Measurements from ENCODE around the gene PLTP. TPM values are rescaled to one million over a fixed set of nuclear protein-coding genes. Genes with fewer than 3 reads are reported as not detected.

PLTP gene
- total and polyA plus RNA-seq, 2 experiments from 2014 or later: 71.7 to 99.6 TPM

DNA sequence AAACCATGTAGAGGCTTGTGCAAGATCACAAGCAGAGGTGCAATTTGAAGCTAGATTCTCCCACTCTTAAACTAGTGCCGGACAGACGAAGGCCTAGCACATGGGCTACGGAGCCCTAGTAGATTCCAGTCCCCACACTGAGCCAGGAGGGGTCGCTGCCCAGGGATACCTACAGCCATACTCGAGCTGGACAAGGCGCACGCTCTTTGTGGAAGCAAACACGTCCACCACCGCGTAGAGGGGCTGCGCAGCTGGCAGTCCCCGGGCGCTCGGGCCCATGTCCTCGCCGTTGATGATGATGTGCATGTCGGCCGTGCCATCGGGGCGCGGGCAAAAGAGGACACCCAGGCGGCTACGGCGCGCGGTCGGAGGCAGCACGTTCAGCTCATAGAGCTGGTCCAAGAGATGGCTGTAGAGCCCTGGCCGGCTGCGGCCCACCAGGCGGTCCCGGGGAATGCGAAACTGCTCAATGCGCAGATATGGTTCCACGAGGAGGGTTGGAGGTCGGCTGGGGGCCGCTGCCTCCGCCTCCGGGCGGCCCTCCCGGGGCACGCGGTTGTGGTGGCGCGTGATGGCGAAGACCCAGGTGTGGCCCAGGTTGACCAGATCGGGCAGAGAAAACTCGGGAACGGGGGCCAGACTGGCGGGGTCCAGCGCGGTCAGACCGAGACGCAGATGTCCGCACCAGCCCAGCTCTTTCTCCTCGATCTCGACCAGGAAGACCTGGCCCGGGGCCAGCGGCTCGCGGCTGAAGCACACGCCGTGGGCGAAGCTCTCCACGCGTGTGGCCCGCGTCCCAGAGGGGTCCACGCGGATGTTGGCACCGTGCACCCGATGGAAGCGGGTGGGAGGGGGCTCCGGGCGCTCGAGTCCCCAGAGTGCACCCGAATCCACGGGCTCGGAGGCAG is 21.6 kb downstream of the PLTP start:
- TF ChIP-seq CTCF (IDR thresholded peaks at IDR 0.05; ENCODE audit: low read depth, low read length): peak; percentile 78
- Histone ChIP-seq H3K36me3 (peaks cover 24% of the 10 kb centered on the region), H3K9me3 (ENCODE audit: low read depth) (no peaks in the 10 kb centered on the region), H3K4me3 (peak overlapping the region; percentile 71), H3K4me1 (ENCODE audit: low read depth) (peaks cover 9% of the 10 kb centered on the region), H3K27me3 (no peaks in the 10 kb centered on the region), H3K27ac (peak overlapping the region; percentile 95)
- DNase-seq (ENCODE audit: low read depth in 1 of 2, low spot score in 1 of 2): peak; percentile 91 to 92

GRCh38 chr20:45888681-45889080 is 23.3 kb downstream of the PLTP start:
- H3K36me3 ChIP-seq: peaks cover 9% of the 10 kb centered on the region
- H3K4me3 ChIP-seq: no peak overlapping the region
- DNase-seq (ENCODE audit: low read depth in 1 of 2, low spot score in 1 of 2): no peak
- TF ChIP-seq CTCF (IDR thresholded peaks at IDR 0.05; ENCODE audit: low read depth, low read length): no peak
- no peaks in the 10 kb centered on the region for H3K9me3 ChIP-seq (ENCODE audit: low read depth)
- H3K27me3 ChIP-seq: no peaks in the 10 kb centered on the region
- no peak overlapping the region for H3K27ac ChIP-seq
- peaks cover 9% of the 10 kb centered on the region for H3K4me1 ChIP-seq (ENCODE audit: low read depth)

GRCh38 chr20:45887346-45887715 is 24.6 kb downstream of the PLTP start, which contains the start of gene SPATA25:
Gene SPATA25, minus strand, starts transcription at chr20:45887622. Its CDS starts 32 bp downstream, at chr20:45887590.
- no peaks in the 10 kb centered on the region for H3K9me3 ChIP-seq (ENCODE audit: low read depth)
- no peaks in the 10 kb centered on the region for H3K27me3 ChIP-seq
- TF ChIP-seq CTCF (IDR thresholded peaks at IDR 0.05; ENCODE audit: low read depth, low read length): no peak
- H3K4me1 ChIP-seq (ENCODE audit: low read depth): peaks cover 9% of the 10 kb centered on the region
- no peak within 1 kb of the TSS for H3K4me3 ChIP-seq
- DNase-seq (ENCODE audit: low read depth in 1 of 2, low spot score in 1 of 2): no peak
- H3K36me3 ChIP-seq: peaks cover 12% of the 10 kb centered on the region
- H3K27ac ChIP-seq: no peak within 1 kb of the TSS

GRCh38 chr20:45886590-45887345 is 25.2 kb downstream of the PLTP start:
- no peaks in the 10 kb centered on the region for H3K27me3 ChIP-seq
- TF ChIP-seq CTCF (IDR thresholded peaks at IDR 0.05; ENCODE audit: low read depth, low read length): no peak

DNA sequence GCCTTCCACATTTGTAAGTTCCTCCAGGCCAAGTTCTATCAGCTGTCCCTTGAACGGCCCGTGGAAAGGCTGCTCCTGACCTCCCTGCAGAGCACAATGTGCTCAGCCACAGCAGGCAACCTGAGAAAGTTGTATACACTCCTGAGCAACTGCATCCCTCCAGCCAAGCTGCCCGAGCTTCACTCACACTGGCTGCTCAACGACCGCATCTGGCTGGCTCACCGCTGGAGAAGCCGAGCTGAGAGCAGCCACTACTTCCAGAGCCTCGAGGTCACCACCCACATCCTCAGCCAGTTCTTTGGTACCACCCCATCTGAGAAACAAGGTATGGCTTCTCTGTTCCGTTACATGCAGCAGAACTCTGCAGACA is 28.9 kb downstream of the PLTP start:
- Histone ChIP-seq H3K4me1 (ENCODE audit: low read depth) (peaks cover 6% of the 10 kb centered on the region), H3K4me3 (no peak overlapping the region), H3K27ac (peak overlapping the region; percentile 18), H3K9me3 (ENCODE audit: low read depth) (no peaks in the 10 kb centered on the region), H3K27me3 (no peaks in the 10 kb centered on the region), H3K36me3 (peaks cover 16% of the 10 kb centered on the region)
- no peak for TF ChIP-seq CTCF (IDR thresholded peaks at IDR 0.05; ENCODE audit: low read depth, low read length)
- DNase-seq (ENCODE audit: low read depth in 1 of 2, low spot score in 1 of 2): no peak

More at GRCh38 chr20:45886590-45887345, 25.2 kb downstream of the PLTP start:
- Histone ChIP-seq H3K4me1 (ENCODE audit: low read depth) (peaks cover 9% of the 10 kb centered on the region), H3K27ac (no peak overlapping the region), H3K4me3 (no peak overlapping the region), H3K36me3 (peaks cover 12% of the 10 kb centered on the region), H3K9me3 (ENCODE audit: low read depth) (no peaks in the 10 kb centered on the region)
- DNase-seq (ENCODE audit: low read depth in 1 of 2, low spot score in 1 of 2): no peak

Measured in cardiac muscle cell (in vitro differentiated cells and primary cell).